ENCODE data around the gene FFAR3.

The FFAR3 gene, protein sequence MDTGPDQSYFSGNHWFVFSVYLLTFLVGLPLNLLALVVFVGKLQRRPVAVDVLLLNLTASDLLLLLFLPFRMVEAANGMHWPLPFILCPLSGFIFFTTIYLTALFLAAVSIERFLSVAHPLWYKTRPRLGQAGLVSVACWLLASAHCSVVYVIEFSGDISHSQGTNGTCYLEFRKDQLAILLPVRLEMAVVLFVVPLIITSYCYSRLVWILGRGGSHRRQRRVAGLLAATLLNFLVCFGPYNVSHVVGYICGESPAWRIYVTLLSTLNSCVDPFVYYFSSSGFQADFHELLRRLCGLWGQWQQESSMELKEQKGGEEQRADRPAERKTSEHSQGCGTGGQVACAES

DNA sequence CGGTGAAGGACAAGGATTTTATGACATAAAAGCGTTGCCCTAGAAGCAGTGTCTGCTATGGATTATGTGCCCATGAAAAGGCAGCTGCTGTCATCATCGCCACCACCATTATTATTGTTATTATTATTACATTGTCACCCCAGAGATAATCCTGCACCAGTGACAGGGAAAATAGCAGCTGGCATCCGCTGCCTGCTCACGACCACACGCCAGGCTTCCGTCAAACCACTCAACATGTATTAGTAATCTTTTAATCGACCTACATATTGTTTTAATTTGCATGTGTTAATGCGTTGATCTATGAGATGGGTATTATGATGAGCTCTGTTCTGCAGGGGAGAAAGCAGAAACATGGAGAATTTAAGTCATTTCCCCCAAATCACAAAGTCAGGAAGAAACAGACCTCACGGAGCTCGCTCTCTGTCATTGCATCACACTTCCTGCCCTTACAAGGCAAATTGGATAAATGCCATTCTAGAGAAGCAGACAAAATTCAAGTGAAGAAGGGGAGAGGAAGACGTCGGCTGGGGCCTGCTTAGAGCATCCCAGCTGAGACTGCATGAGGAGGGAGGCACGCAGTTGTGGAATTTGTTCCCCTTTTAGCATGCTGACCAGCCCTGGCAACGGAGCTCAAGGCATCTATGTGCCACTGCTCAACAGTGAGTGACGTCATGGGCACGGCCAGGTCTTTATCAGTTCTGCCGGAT, at the start of gene FFAR3:
Gene FFAR3 (plus strand): TSS at position 594 of the 707 bp plus-strand sequence. CDS start 431 bp downstream, outside the sequence.
- TF ChIP-seq, protein P1, sequence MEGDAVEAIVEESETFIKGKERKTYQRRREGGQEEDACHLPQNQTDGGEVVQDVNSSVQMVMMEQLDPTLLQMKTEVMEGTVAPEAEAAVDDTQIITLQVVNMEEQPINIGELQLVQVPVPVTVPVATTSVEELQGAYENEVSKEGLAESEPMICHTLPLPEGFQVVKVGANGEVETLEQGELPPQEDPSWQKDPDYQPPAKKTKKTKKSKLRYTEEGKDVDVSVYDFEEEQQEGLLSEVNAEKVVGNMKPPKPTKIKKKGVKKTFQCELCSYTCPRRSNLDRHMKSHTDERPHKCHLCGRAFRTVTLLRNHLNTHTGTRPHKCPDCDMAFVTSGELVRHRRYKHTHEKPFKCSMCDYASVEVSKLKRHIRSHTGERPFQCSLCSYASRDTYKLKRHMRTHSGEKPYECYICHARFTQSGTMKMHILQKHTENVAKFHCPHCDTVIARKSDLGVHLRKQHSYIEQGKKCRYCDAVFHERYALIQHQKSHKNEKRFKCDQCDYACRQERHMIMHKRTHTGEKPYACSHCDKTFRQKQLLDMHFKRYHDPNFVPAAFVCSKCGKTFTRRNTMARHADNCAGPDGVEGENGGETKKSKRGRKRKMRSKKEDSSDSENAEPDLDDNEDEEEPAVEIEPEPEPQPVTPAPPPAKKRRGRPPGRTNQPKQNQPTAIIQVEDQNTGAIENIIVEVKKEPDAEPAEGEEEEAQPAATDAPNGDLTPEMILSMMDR (IDR thresholded peaks at IDR 0.05; ENCODE audit: control insufficient read depth, insufficient read depth, low read depth, low read length, missing control alignments), result no peak
- no peak within 1 kb of the TSS for H3K4me3 ChIP-seq (ENCODE audit: control insufficient read depth, low read depth, low read length)
- no peak for DNase-seq (ENCODE audit: low read depth)

DNA sequence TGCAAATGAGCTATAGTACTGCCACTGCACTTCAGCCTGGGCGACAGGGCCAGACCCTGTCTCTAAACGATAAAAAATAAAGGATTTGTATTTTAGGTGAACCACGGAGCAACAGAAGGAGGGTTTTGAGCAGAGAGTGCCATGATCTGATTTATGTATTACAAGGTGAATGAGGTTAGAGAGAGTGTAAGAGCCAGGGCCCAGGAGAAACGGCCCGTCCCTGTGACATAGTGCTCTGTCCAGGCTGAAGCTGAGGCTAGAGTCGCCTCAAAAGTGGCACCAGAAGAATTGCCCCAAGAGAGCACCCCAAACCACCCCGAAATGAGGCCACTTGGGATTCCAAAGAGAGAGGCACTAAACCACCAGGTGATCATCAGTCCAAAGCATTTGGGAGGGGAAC, 49.4 kb upstream of the FFAR3 start:
- DNase-seq (ENCODE audit: low read depth), result no peak
- TF ChIP-seq, protein P1 (IDR thresholded peaks at IDR 0.05; ENCODE audit: control insufficient read depth, insufficient read depth, low read depth, low read length, missing control alignments), result no peak

DNA sequence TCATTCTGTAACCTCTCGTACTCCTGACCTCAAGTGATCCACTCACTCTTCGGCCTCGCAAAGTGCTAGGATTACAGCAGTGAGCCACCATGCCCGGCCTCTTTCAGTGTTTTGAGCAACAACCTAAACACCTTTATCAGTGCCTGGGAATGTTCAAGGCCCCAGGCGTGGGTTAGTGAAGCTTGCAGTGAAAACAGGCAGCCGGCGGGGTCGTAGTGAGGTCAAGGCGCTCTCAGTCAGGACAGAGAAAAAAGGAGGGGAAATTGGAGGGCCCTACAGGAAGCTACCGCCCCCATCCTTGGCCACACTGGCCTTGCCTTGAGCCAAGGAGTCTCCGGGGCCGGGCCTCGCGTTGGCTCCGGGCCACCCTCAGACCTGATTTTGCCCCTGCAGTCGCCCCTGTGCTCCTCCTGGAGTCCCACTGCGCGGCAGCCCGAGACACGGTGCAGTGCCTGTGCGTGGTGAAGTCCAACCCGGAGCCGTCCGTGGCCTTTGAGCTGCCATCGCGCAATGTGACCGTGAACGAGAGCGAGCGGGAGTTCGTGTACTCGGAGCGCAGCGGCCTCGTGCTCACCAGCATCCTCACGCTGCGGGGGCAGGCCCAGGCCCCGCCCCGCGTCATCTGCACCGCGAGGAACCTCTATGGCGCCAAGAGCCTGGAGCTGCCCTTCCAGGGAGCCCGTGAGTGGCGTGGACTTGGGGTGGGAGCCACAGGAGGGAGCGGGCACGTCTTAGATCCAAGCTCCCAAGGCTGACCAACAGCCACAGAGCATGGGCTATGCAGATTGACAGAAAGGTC, 48.6 kb upstream of the FFAR3 start:
- no peak overlapping the region for H3K4me3 ChIP-seq (ENCODE audit: control insufficient read depth, low read depth, low read length)
- TF ChIP-seq, protein P1 (IDR thresholded peaks at IDR 0.05; ENCODE audit: control insufficient read depth, insufficient read depth, low read depth, low read length, missing control alignments), result no peak
- no peak for DNase-seq (ENCODE audit: low read depth)

More for the DNA sequence above, 49.4 kb upstream of the FFAR3 start:
- H3K4me3 ChIP-seq (ENCODE audit: control insufficient read depth, low read depth, low read length), result no peak overlapping the region

DNA sequence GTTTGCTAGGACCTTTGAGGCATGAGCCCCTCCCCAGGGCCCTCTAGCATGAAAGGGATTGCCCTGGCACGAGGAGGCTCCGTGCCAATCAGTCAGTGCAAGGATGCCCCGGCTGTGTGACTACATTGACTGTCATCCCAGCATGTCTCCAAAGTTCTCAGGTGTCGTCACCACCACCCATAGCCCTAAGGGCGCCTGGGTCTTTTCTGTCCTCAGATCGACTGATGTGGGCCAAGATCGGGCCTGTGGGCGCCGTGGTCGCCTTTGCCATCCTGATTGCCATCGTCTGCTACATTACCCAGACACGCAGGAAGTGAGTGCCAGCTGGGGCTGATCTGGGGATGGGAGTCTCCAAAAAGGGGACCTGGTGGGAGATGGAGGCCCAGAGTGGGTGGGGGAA, 47.9 kb upstream of the FFAR3 start:
- TF ChIP-seq, protein P1 (IDR thresholded peaks at IDR 0.05; ENCODE audit: control insufficient read depth, insufficient read depth, low read depth, low read length, missing control alignments), result no peak
- no peak for DNase-seq (ENCODE audit: low read depth)
- H3K4me3 ChIP-seq (ENCODE audit: control insufficient read depth, low read depth, low read length), result no peak overlapping the region

DNA sequence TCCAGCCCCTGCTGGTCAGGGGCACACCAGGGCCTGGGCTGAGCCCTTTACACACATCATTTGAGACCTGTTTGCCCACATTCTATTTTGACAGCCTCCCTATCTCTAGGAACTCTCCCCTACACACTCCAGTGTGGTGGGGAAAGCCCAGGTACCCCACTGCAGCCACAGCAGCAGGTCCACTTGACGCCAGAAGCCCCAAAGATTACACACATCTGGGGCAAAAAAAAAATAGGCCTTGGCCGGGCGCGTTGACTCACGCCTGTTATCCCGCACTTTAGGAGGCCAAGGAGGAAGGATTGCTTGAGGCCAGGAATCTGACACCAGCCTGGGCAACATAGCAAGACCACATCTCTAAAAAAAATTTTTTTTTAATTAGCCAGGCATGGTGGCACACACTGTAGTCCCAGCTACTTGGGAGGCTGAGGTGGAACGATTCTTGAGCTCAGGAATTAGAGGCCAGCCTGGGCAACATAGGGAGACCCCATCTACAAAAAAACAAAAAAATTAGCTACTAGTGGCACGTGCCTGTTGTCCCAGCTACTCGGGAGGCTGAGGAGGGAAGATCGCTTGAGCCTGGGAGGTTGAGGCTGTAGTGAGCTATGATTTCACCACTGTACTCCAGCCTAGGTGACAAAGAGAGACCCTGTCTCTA, 47.3 kb upstream of the FFAR3 start:
- H3K4me3 ChIP-seq (ENCODE audit: control insufficient read depth, low read depth, low read length), result no peak overlapping the region
- TF ChIP-seq, protein P1 (IDR thresholded peaks at IDR 0.05; ENCODE audit: control insufficient read depth, insufficient read depth, low read depth, low read length, missing control alignments), result no peak
- DNase-seq (ENCODE audit: low read depth), result no peak

All from AG09309 (cell line).